GM18909 (cell line): ENCODE data around the gene NFIX.
"Not testable (repeated sequence)": the region's sequence is repeated elsewhere in the genome, so short reads cannot be mapped to it uniquely, and the experiment has no call there.

Source experiments
- ATAC-seq: cut with Tn5 transposase; IDR thresholded peaks from one replicate; pipeline ENCODE4 v1.9.1; 2021; ENCODE audit warnings: mild to moderate bottlenecking; ENCODE audit not compliant: unreplicated experiment, poor library complexity

NFIX gene

DNA sequence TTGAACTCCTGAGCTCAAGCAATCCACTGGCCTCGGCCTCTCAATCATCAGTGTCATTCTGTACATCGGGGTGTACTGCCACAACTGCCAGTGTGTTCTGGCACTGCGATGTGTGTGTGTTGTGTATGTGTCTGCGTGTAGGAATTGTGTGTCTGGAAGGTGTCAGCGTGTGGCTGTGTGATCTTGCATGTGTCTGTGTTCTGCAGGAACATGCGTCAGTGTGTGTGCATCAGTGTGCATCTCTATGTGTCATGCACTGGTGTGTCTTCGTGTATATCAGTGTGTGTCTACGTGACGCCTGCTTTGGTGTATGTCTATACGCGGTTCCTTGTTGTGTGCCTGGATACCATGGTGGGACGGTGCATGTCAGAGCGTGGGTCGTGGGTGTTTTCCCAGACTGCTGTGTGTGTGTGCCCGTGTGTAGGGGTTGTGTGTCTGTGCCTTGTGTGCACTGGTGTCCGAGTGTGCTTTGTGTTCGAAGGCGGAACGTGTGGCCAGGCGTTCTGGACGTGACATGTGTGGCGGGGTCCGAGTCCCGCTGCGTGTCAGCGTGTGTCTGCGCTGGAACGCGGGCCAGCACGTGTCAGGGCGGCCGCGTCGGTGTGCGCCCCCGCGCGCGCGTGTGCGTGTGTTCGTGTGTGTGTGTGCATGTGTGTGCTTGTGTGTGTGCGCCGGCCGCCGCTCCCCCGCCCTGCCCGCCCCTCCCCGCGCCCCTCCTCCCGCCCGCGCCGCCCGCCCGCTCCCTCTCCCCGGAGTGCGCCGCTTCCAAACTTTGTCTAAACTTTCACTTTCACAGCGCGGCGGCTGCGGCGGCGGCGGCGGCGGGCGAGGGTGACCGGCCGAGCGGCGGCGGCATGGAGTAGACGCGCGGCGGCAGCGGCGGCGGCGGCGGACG lies at the start of gene NFIX:
NFIX (plus strand) TSS at position 775 of the 895 bp plus-strand sequence. CDS start 363 bp downstream, outside the sequence.
- no peak for ATAC-seq

GRCh38 chr19:12945479-12946091 lies 49.7 kb upstream of the NFIX start, which contains the start of gene RAD23A:
Gene RAD23A (plus strand): TSS chr19:12945862. CDS start chr19:12945949, 87 bp downstream.
- peak; percentile 76 for ATAC-seq

DNA sequence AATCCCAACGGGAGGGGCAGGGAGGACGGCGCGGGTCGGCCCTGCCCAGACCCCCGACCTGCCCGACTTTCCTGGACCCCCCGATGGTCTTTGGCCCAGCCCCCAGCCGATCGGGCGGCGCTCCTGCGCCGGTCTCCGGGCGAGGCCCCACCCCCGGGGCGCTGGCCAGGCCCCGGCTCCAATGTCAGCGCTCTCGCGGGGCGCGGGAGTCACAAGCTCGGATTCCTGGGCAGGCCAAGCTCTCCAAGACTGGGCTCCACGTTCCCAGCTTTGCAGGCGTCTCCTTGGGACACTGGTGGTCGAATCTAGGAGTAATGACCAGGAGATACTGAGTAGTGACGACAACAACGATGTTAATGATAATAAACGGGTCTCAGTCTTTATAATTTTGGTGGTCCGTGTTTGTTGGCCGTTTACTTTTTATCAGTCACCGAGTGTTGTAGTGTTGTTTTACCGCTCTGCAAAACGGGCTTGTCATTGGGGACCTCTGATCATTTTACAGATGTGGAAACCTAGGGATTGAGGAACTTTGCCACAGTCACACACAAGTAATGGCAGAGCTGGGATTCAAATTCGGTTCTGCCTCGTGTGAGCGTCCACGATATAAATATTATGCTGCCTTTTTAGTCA lies 49.1 kb upstream of the NFIX start:
- peak; percentile 33 for ATAC-seq

DNA sequence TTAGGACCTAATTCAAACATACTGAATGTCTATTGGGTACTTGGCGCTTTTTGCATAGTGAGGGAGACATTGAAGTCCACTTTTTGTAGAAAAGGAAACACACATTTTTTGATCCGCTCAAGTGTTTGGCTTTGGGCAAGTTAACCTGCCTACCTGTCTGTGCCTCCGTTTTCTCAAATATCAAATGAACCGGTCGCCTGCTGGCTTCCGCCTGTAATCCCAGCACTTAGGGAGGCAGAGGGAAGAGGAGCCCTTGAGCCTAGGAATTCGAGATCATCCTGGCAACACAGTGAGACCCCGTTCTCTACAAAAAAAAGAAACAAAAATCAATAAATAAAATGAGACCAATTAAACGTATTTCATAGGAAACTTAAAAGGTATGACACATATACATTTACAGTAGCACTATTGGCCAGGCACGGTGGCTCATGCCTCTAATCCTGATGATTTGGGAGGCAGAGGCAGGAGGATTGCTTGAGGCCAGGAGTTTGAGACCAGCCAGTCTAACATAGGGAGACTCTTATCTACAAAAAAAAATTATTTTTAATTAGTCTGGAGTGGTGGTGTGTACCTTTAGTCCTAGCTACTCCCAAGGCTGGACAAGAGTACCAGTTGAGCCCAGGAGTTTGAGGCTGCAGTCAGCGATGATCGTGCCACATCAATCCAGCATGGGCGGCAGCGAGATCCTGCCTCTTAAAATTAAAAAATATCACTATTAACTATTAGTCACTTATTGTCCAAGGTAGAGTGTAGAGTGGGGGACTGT lies 48.4 kb upstream of the NFIX start:
- no peak for ATAC-seq

GRCh38 chr19:12947702-12948611 lies 47.3 kb upstream of the NFIX start:
- no peak for ATAC-seq

- no peak for ATAC-seq
These were observed 46.5 kb upstream of the NFIX start for GRCh38 chr19:12948612-12949362.

GRCh38 chr19:12949363-12950283 lies 45.7 kb upstream of the NFIX start:
- no peak for ATAC-seq

- not testable (repeated sequence) for ATAC-seq
These were observed 43.2 kb upstream of the NFIX start for GRCh38 chr19:12952050-12952449.

GRCh38 chr19:12952488-12953137 lies 42.7 kb upstream of the NFIX start:
- ATAC-seq, result no peak

DNA sequence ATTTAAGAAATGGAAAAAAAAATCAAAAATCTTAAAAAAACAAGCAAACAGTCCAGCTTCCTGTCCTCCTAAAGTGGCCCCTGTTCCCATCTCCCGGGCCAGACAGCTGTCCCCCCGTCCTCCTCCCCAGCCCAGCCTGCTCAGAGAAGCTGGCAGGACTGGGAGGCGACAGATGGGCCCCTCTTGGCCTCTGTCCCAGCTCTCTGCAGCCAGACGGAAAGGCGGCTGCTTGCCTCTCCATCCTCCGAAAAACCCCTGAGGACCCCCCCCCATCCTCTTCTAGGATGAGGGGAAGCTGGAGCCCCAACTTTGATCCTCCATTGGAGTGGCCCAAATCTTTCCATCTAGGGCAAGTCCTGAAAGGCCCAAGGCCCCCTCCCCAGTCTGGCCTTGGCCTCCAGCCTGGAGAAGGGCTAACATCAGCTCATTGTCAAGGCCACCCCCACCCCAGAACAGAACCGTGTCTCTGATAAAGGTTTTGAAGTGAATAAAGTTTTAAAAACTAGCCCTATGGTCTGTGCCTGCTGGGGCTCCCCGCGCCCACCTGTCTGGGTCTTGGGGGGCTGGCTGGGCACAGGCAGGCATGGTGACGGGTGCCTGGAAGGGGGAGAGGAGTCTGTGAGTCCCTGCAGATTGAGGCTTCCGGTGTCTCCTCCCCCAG lies 42.0 kb upstream of the NFIX start:
- no peak for ATAC-seq

DNA sequence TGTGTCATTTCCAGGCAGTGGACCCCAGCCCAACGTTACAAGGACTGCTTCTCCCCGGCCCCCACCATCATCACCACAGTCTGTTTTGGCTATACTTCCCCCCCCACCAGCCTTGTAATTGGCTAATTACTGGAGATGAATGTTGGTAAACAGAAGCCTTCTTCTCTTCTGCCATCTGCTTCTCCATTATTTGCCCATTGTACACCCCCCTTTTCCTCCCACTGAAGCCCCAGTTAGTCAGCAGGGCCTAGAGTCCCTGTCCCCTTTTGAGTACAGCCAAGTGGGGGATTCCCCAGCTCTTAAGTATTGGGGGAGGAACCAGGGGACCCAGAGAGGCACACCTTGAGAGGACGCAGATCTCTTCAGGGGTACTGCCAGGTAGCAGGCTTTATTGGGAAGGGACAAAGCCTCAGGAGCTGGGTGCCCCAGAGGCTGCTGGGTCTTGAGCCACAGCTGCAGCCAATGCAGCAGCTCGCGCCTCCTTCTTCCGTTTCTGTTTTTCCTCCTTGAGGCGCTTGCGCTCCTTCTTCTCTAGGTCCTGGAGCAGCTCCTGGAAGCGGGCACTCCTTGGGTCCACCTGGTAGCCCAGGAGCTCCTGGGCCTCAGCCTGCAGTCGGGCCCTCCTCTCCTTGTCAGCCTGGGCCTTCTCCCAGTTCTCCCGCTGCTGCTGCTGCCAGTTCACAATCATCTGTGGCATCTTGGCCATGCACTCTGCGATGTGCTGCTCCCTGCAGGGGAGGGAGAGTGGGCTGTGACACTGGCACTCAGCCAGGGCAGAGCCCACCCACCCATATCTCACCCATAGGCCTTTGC lies 41.3 kb upstream of the NFIX start:
- ATAC-seq, result no peak

- no peak for ATAC-seq
These were observed 40.7 kb upstream of the NFIX start for GRCh38 chr19:12954612-12954962.

GRCh38 chr19:12955575-12955974 lies 39.7 kb upstream of the NFIX start:
- ATAC-seq, result not testable (repeated sequence)

DNA sequence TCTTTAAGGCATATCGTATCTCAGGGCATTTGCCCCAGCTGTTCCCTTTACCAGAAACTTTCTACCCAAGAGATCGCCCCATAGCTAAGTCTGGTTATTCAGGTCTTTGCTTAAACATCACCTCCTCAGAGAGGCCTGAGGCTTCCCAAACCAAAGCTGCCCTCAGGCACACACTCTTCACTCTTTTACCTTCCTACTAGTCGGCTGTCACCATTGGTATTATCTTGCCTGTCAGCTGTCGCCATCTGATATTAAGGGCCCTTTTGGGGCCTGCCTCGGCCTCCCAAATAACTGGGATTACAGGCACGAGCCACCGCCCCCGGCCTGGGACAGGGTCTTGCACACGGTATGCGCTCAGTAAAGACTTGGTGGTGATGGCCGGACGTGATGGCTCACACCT lies 39.3 kb upstream of the NFIX start:
- ATAC-seq, result no peak

DNA sequence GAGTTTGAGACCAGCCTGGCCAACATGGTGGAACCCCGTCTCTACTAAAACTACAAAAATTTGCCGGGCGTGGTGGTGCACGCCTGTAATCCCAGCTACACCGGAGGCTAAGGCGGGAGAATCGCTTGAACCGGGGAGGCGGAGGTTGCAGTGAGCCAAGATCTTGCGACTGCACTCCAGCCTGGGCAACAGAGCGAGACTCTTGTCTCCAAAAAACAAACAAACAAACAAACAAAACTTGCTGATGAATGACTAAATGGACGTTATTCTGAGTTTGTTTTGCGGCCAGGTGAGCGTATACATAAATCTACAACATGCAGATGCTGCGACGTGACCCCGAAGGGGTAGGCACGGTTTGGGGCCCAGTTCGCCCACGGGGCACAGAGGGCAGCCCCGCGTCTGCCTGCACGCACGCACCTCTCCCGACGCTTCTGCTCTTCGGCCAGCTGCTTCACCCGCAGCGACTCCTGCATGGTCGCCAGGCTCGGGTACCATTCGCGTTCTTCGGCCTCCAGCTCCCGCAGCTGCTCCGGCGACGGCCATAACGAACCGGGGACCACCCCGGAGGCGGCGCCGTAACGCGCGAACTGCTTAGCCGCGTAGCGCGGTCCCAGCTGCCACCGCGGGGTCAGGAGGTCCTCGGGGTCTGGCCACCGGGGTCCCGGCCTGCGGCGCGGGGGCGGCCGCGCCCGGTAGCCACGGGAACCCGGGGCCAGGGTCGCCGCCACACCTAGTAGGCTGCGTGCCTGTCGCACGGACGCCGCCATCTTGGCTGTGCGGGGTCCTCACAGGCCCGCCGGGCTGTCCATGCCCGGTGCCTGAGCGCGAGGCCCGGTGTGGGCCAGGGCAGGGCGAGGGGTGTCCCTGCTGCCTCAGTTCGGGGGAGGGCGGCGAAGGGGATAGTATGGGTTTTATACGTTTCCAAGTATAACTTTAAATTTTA lies 38.6 kb upstream of the NFIX start, which contains the start of gene GADD45GIP1:
GADD45GIP1 (minus strand) TSS at position 778 of the 943 bp plus-strand sequence; CDS start at position 767, 11 bp downstream.
- peak; percentile 83 for ATAC-seq
